IPS-NIHi11 (cell line): ENCODE results near the gene SMYD4.
"Not testable (repeated sequence)": the region's sequence is repeated elsewhere in the genome, so short reads cannot be mapped to it uniquely, and the experiment has no call there.

ENCODE experiments used
- DNase-seq: peaks from one replicate; pipeline ENCODE4 v3.0.0; 2012; ENCODE audit warnings: mixed read lengths, low spot score

The SMYD4 gene

GRCh38 chr17:1829592-1830257 lies at the start of gene SMYD4, which contains the start of gene RPA1:
Gene SMYD4 (minus strand): TSS chr17:1829902. CDS start chr17:1827994, 1,908 bp downstream.
Gene RPA1 (plus strand): TSS chr17:1830005. CDS start chr17:1830094, 89 bp downstream.
- peak; percentile 100 for DNase-seq

- DNase-seq, result no peak
These were observed 48.9 kb upstream of the SMYD4 start for GRCh38 chr17:1878419-1879121.

- DNase-seq, result no peak
These were observed 45.9 kb upstream of the SMYD4 start for GRCh38 chr17:1875597-1875996.

- no peak for DNase-seq
These were observed 43.7 kb upstream of the SMYD4 start for GRCh38 chr17:1873418-1873817.

GRCh38 chr17:1872976-1873375 lies 43.3 kb upstream of the SMYD4 start:
- DNase-seq, result no peak

GRCh38 chr17:1872254-1872653 lies 42.6 kb upstream of the SMYD4 start:
- DNase-seq, result no peak

- no peak for DNase-seq
These were observed 42.1 kb upstream of the SMYD4 start for GRCh38 chr17:1871756-1872155.

GRCh38 chr17:1870592-1870991 lies 40.9 kb upstream of the SMYD4 start:
- DNase-seq, result no peak

- DNase-seq, result no peak
These were observed 38.4 kb upstream of the SMYD4 start for GRCh38 chr17:1868090-1868489.

GRCh38 chr17:1867307-1867706 lies 37.6 kb upstream of the SMYD4 start:
- no peak for DNase-seq

- DNase-seq, result peak; percentile 61
These were observed 35.7 kb upstream of the SMYD4 start for GRCh38 chr17:1865252-1866037.

- no peak for DNase-seq
These were observed 31.8 kb upstream of the SMYD4 start for GRCh38 chr17:1861391-1862010.

- no peak for DNase-seq
These were observed 31.3 kb upstream of the SMYD4 start for GRCh38 chr17:1860978-1861377.

- DNase-seq, result not testable (repeated sequence)
These were observed 26.8 kb upstream of the SMYD4 start for GRCh38 chr17:1856462-1856861.

- DNase-seq, result no peak
These were observed 24.0 kb upstream of the SMYD4 start for GRCh38 chr17:1853698-1854097.

- DNase-seq, result no peak
These were observed 22.6 kb upstream of the SMYD4 start for GRCh38 chr17:1852327-1852726.

- no peak for DNase-seq
These were observed 17.5 kb upstream of the SMYD4 start for GRCh38 chr17:1847191-1847590.

- no peak for DNase-seq
These were observed 14.2 kb upstream of the SMYD4 start for GRCh38 chr17:1843947-1844346.

- no peak for DNase-seq
These were observed 9.8 kb upstream of the SMYD4 start for GRCh38 chr17:1839516-1839915.

GRCh38 chr17:1834380-1835149 lies 4.9 kb upstream of the SMYD4 start:
- no peak for DNase-seq

- DNase-seq, result peak; percentile 40
These were observed 586 bp upstream of the SMYD4 start for GRCh38 chr17:1830288-1830687.

GRCh38 chr17:1829216-1829591 lies 498 bp downstream of the SMYD4 start:
- no peak for DNase-seq
